ENCODE measurements around the gene HNRNPM. TPM values are rescaled to one million over a fixed set of nuclear protein-coding genes. Genes with fewer than 3 reads are reported as not detected.

The HNRNPM gene
- total RNA-seq, 1 donor from 2014 or later: 198 TPM

GRCh38 chr19:8452446-8453123, 7.8 kb downstream of the HNRNPM start:
- TF ChIP-seq CTCF (IDR thresholded peaks at IDR 0.05): no peak
- Histone ChIP-seq H3K4me3 (no peak overlapping the region), H3K27ac (peak overlapping the region in 1 of 2 donors; percentile 17), H3K4me1 (peaks cover 0 to 60% of the 10 kb centered on the region in 2 donors), H3K27me3 (no peaks in the 10 kb centered on the region), H3K36me3 (peaks cover 3 to 26% of the 10 kb centered on the region in 2 donors), H3K9me3 (no peaks in the 10 kb centered on the region)
- intact Hi-C loops (cut with DNase I): no loop called here
- no peak for DNase-seq (ENCODE audit: low spot score in 2 of 2)

GRCh38 chr19:8453616-8454015, 8.8 kb downstream of the HNRNPM start:
- no peak for TF ChIP-seq CTCF (IDR thresholded peaks at IDR 0.05)
- Histone ChIP-seq H3K9me3 (no peaks in the 10 kb centered on the region), H3K4me1 (peaks cover 7 to 61% of the 10 kb centered on the region in 2 donors), H3K27ac (no peak overlapping the region), H3K36me3 (peaks cover 10 to 26% of the 10 kb centered on the region in 2 donors), H3K4me3 (no peak overlapping the region), H3K27me3 (no peaks in the 10 kb centered on the region)
- no peak for DNase-seq (ENCODE audit: low spot score in 2 of 2)
- intact Hi-C loops (cut with DNase I): no loop called here

GRCh38 chr19:8454218-8454617, 9.4 kb downstream of the HNRNPM start:
- Histone ChIP-seq H3K36me3 (peaks cover 10 to 26% of the 10 kb centered on the region in 2 donors), H3K27ac (no peak overlapping the region), H3K9me3 (no peaks in the 10 kb centered on the region), H3K4me3 (no peak overlapping the region), H3K27me3 (no peaks in the 10 kb centered on the region), H3K4me1 (peaks cover 13 to 62% of the 10 kb centered on the region in 2 donors)
- no peak for DNase-seq (ENCODE audit: low spot score in 2 of 2)
- intact Hi-C loops (cut with DNase I): no loop called here
- TF ChIP-seq CTCF (IDR thresholded peaks at IDR 0.05): no peak

DNA sequence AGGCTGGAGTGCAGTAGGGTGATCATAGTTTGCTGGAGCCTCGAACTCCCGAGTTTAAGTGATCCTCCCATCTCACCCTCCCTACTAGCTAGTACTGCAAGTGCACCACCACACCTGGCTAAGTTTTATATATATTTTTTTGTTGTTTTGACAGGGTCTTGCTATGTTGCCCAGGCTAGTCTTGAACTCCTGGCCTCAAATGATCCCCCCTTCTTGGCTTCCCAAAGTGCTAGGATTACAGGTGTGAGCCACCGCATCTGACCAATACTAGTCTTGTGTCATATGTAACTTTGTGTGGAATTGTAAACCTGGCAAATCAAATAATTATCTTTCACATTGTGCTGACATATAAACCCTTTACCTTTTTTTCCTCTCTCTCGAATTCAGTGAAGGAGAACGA, 10.2 kb downstream of the HNRNPM start:
- Histone ChIP-seq H3K27ac (no peak overlapping the region), H3K27me3 (no peaks in the 10 kb centered on the region), H3K9me3 (no peaks in the 10 kb centered on the region), H3K4me1 (peaks cover 17 to 64% of the 10 kb centered on the region in 2 donors), H3K36me3 (peaks cover 10 to 26% of the 10 kb centered on the region in 2 donors), H3K4me3 (no peak overlapping the region)
- no peak for TF ChIP-seq CTCF (IDR thresholded peaks at IDR 0.05)
- DNase-seq (ENCODE audit: low spot score in 2 of 2): no peak
- intact Hi-C loops (cut with DNase I): no loop called here

- Histone ChIP-seq H3K4me3 (no peak overlapping the region), H3K27me3 (no peaks in the 10 kb centered on the region), H3K36me3 (peaks cover 10 to 26% of the 10 kb centered on the region in 2 donors), H3K9me3 (no peaks in the 10 kb centered on the region), H3K4me1 (peaks cover 23 to 69% of the 10 kb centered on the region in 2 donors), H3K27ac (no peak overlapping the region)
- TF ChIP-seq CTCF (IDR thresholded peaks at IDR 0.05): no peak
- DNase-seq (ENCODE audit: low spot score in 2 of 2): no peak
- intact Hi-C loops (cut with DNase I): no loop called here
Measured at GRCh38 chr19:8456064-8456463, 11.3 kb downstream of the HNRNPM start.
